ENCODE measurements around the gene RNF146. TPM values are rescaled to one million over a fixed set of nuclear protein-coding genes. Genes with fewer than 3 reads are reported as not detected.

RNF146 gene
- total and polyA plus RNA-seq, 2 of the 13 experiments (the other 11 are each of a cell fraction or from before 2014, with no cell fraction given), result 18.8 to 27.6 TPM

DNA sequence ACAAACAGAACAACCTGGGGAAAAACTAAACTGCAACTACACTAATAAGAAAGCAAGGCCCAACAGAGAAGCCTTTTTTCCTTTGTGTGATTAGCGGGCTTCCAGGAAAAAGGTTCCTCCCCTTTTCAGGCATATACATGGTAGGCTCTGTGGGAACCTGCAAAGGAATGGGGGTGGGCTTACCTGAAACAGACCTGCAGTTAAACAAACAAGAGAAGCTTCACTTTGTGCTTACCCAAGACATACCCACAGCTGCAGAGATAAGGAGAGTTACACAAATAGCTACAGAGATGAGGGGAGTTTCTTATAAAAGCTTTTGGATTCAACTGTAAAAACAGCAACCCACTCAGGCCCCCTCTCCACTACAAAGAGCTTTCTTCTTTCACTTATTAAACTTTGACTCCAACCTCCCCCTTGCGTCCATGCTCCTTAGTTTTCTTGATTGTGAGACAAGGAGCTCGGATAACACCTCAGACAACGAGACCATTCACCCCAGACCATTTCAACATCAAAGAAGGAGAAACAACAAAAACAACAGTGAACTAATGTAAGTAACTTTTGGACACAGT is 30.9 kb downstream of the RNF146 start (continued):
- TF ChIP-seq, protein P1, sequence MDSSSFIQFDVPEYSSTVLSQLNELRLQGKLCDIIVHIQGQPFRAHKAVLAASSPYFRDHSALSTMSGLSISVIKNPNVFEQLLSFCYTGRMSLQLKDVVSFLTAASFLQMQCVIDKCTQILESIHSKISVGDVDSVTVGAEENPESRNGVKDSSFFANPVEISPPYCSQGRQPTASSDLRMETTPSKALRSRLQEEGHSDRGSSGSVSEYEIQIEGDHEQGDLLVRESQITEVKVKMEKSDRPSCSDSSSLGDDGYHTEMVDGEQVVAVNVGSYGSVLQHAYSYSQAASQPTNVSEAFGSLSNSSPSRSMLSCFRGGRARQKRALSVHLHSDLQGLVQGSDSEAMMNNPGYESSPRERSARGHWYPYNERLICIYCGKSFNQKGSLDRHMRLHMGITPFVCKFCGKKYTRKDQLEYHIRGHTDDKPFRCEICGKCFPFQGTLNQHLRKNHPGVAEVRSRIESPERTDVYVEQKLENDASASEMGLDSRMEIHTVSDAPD (CRISPR knock-in tag; IDR thresholded peaks at IDR 0.05), result no peak
- TF ChIP-seq ZNF761 (CRISPR knock-in tag; conservative IDR thresholded peaks at IDR 0.05), result no peak
- no peak for TF ChIP-seq ZC3H4 (CRISPR knock-in tag; IDR thresholded peaks at IDR 0.05; ENCODE audit: borderline replicate concordance)
- TF ChIP-seq TGIF2 (CRISPR knock-in tag; IDR thresholded peaks at IDR 0.05), result 0 out of 2 replicates have a peak, but pooled peaks have one; percentile 35
- no peak for TF ChIP-seq ZSCAN20 (CRISPR knock-in tag; IDR thresholded peaks at IDR 0.05; ENCODE audit: borderline replicate concordance)
- TF ChIP-seq, protein P2, sequence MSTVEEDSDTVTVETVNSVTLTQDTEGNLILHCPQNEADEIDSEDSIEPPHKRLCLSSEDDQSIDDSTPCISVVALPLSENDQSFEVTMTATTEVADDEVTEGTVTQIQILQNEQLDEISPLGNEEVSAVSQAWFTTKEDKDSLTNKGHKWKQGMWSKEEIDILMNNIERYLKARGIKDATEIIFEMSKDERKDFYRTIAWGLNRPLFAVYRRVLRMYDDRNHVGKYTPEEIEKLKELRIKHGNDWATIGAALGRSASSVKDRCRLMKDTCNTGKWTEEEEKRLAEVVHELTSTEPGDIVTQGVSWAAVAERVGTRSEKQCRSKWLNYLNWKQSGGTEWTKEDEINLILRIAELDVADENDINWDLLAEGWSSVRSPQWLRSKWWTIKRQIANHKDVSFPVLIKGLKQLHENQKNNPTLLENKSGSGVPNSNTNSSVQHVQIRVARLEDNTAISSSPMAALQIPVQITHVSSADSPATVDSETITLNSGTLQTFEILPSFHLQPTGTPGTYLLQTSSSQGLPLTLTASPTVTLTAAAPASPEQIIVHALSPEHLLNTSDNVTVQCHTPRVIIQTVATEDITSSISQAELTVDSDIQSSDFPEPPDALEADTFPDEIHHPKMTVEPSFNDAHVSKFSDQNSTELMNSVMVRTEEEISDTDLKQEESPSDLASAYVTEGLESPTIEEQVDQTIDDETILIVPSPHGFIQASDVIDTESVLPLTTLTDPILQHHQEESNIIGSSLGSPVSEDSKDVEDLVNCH (CRISPR knock-in tag; IDR thresholded peaks at IDR 0.05), result no peak
- TF ChIP-seq HHEX (CRISPR knock-in tag; IDR thresholded peaks at IDR 0.05), result no peak
- TF ChIP-seq HMG20A (CRISPR knock-in tag; IDR thresholded peaks at IDR 0.05; ENCODE audit: borderline replicate concordance), result peak; percentile 62
- TF ChIP-seq KLF11 (CRISPR knock-in tag; IDR thresholded peaks at IDR 0.05), result no peak
- TF ChIP-seq SNAPC2 (CRISPR knock-in tag; IDR thresholded peaks at IDR 0.05), result no peak
- TF ChIP-seq, protein P3, sequence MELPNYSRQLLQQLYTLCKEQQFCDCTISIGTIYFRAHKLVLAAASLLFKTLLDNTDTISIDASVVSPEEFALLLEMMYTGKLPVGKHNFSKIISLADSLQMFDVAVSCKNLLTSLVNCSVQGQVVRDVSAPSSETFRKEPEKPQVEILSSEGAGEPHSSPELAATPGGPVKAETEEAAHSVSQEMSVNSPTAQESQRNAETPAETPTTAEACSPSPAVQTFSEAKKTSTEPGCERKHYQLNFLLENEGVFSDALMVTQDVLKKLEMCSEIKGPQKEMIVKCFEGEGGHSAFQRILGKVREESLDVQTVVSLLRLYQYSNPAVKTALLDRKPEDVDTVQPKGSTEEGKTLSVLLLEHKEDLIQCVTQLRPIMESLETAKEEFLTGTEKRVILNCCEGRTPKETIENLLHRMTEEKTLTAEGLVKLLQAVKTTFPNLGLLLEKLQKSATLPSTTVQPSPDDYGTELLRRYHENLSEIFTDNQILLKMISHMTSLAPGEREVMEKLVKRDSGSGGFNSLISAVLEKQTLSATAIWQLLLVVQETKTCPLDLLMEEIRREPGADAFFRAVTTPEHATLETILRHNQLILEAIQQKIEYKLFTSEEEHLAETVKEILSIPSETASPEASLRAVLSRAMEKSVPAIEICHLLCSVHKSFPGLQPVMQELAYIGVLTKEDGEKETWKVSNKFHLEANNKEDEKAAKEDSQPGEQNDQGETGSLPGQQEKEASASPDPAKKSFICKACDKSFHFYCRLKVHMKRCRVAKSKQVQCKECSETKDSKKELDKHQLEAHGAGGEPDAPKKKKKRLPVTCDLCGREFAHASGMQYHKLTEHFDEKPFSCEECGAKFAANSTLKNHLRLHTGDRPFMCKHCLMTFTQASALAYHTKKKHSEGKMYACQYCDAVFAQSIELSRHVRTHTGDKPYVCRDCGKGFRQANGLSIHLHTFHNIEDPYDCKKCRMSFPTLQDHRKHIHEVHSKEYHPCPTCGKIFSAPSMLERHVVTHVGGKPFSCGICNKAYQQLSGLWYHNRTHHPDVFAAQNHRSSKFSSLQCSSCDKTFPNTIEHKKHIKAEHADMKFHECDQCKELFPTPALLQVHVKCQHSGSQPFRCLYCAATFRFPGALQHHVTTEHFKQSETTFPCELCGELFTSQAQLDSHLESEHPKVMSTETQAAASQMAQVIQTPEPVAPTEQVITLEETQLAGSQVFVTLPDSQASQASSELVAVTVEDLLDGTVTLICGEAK (IDR thresholded peaks at IDR 0.05), result no peak
- TF ChIP-seq, protein P3 (CRISPR knock-in tag; IDR thresholded peaks at IDR 0.05), result no peak
- TF ChIP-seq, protein P4, sequence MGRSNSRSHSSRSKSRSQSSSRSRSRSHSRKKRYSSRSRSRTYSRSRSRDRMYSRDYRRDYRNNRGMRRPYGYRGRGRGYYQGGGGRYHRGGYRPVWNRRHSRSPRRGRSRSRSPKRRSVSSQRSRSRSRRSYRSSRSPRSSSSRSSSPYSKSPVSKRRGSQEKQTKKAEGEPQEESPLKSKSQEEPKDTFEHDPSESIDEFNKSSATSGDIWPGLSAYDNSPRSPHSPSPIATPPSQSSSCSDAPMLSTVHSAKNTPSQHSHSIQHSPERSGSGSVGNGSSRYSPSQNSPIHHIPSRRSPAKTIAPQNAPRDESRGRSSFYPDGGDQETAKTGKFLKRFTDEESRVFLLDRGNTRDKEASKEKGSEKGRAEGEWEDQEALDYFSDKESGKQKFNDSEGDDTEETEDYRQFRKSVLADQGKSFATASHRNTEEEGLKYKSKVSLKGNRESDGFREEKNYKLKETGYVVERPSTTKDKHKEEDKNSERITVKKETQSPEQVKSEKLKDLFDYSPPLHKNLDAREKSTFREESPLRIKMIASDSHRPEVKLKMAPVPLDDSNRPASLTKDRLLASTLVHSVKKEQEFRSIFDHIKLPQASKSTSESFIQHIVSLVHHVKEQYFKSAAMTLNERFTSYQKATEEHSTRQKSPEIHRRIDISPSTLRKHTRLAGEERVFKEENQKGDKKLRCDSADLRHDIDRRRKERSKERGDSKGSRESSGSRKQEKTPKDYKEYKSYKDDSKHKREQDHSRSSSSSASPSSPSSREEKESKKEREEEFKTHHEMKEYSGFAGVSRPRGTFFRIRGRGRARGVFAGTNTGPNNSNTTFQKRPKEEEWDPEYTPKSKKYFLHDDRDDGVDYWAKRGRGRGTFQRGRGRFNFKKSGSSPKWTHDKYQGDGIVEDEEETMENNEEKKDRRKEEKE (IDR thresholded peaks at IDR 0.05), result no peak
- no peak for TF ChIP-seq HDAC2 (CRISPR knock-in tag; IDR thresholded peaks at IDR 0.05)
- no peak for TF ChIP-seq JUND (CRISPR knock-in tag; IDR thresholded peaks at IDR 0.05)
